GM18520 (cell line): Measurements from ENCODE around the gene ITPR3.
"Not testable (repeated sequence)": the region's sequence is repeated elsewhere in the genome, so short reads cannot be mapped to it uniquely, and the experiment has no call there.

Source experiments
- ATAC-seq: cut with Tn5 transposase; IDR thresholded peaks from one replicate; pipeline ENCODE4 v1.9.1; 2021; ENCODE audit not compliant: unreplicated experiment

Gene ITPR3

GRCh38 chr6:33610779-33611732 is 10.1 kb upstream of the ITPR3 start:
- no peak for ATAC-seq

DNA sequence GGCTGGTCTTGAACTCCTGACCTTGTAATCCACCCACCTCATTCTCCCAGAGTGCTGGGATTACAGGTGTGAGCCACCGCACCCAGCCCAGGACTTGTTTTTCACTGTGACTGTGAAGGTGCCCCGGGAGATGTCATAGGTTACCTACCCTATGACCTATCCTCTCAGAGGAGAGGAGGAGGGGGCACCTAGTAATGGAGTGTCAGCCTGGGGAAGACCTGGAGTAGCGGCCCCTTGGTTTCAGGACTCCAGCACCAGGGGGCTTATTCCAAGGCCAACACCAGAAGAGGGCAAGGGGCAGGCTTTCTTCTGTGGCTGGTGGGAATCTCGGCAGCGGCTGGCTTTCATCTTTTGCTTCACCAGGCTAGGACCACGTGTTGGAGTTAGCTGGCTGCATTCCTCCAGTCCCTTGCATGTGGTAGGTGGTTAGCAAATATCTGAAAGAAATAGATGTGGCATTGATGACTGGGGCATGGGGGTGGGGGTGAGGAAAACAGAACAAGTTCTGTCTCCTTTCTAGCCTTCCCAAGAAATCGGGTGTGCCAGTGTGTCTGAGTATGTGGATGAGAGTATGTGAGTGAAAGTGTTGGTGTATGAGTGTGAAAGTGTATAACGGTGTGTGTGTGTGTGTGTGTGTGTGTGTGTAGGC is 7.9 kb upstream of the ITPR3 start:
- no peak for ATAC-seq

DNA sequence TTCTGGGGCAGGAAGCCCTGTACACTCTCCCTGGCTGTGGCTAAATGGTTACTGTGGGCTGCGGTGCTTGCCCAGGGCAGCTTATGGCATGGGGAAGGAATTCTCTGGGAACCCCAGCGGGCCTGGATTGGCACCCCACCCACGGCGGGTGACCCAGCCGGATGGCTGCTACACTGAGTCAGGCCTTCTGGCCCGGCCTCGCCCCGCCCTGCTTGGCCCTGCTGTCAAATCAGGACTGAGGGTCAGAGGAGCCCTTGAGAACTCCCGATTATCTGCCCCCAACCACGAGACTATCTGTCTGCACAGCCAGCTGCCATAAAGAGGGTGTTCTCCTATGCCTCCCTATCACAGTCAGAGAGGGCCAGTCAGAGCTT is 7.3 kb upstream of the ITPR3 start:
- no peak for ATAC-seq

DNA sequence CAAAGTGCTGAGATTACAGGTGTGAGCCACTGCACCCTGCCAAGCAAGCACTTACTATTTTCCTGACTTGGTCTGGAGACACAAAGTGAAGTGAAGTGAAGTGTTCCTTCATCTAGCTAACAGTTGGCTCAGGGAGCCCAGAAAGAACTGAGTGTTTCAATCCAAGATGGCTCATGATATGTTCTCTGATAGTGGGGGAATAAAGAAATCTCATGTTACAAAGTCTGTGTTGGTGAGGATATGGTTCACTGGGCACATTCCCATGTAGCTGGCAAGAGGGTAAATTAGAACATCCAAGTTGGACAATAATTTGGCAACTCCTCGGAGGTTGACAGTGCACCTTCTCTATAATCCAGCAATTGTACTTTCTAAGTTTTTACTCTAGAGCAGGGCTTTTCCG is 5.0 kb upstream of the ITPR3 start:
- no peak for ATAC-seq

DNA sequence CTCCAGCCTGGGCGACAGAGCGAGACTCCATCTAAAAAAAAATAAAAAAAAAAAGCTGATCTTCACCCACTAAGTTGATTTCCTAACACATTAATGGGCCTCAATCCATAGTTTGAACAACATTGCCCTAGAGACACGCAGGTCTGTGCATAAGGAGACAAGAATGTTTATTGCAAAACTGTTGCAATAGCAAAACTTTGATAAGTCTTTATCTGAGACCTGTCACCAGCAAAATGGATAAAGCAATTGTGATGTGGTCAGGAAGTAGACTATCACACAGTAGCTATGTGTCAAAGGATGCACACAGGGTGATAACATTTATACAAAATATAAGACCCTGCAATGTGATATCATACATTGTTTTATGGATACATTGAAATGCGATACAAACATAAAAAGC is 4.2 kb upstream of the ITPR3 start:
- ATAC-seq = no peak

- ATAC-seq = no peak
Observed at GRCh38 chr6:33619166-33619840, 1.8 kb upstream of the ITPR3 start.

- ATAC-seq = no peak
Observed at GRCh38 chr6:33620158-33620855, 815 bp upstream of the ITPR3 start.

GRCh38 chr6:33621711-33622388 is 728 bp downstream of the ITPR3 start:
- ATAC-seq = peak; percentile 14

DNA sequence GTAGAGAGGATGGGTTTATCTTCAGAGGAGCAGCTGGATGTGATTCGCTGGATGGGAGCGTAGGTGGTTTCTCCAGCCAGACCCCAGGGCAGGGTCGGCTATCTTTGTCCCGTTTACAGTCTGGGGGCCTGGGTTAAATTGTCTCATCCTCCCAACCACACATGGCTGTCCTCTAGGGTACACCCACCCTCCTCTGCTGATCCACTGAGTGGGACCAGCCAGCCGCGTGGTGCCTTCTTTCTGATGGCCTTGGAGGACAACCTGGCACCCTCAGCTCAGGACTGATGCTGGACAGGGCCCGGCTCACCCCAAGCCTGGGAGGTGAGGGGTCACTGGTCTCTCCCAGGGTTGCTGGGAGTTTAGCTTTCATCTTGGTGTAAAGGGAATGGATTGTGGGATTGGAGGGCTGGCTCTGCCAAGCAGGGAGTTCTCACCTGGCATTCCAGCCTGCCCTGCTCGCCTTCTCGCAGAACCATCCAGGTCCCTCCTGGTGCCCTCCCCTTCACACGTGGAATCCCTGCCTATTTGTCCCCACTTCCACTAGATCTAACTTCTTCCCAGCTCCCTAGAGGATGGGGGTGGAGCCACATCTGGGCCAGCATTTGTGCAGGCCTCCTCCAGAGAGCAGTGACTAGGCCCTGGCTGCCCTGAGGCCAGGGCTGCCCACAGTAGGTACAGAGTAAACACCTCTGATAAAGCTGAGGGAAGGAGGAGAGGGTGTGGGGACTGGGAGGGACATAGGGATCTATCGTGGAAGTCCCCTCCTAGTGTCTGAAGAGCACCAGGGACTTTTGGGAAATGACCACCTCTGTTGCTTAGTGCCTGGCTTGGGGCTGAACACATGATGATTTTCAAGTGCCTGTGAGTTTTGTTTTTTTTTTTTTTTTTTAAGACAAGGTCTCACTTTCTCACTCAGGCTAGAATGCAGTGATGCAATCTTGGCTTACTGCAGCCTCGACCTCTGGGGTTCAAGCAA is 1.6 kb downstream of the ITPR3 start:
- no peak for ATAC-seq

GRCh38 chr6:33623895-33624381 is 2.8 kb downstream of the ITPR3 start:
- ATAC-seq = no peak

DNA sequence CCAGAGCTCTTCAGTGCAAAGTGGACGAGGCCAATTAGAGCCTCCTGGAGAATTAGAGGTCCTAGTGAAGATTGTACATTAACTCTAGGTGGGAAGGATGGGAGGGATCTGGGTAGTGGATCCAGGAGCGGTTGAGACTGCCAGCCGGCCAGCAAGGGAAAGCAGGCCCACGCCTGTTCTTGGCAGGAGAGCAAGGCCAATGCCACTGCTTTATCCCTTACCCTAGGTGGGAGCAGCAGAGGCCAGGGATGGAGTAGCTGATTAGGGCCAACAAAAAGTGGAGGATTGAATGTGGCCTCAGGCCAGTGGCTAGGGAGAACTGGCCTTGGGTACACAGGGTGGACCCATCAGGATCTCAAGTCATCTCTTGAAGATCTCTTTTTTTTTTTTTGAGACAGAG is 3.7 kb downstream of the ITPR3 start:
- no peak for ATAC-seq

DNA sequence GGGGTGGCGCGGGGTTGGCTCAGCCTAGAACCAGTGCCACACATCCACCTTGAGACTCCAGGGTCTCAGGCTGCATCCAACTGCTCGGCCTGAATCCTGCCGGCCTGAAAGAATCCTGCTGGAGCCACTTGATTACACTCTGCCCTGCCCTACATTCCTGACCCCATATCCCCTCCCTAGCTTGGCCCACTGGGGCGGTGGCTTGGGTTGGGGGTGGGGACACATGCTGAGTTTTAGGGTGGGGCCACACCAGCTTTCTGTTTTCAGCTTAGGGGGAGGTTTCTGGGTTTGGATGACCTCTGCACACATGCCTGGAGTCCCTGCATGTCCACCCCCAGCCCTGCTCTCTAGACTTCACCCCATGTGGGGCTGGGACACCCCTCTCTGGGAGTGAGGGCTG is 6.8 kb downstream of the ITPR3 start:
- ATAC-seq = no peak

- no peak for ATAC-seq
Observed at GRCh38 chr6:33628401-33628964, 7.4 kb downstream of the ITPR3 start.

GRCh38 chr6:33630014-33630413 is 8.9 kb downstream of the ITPR3 start:
- no peak for ATAC-seq

DNA sequence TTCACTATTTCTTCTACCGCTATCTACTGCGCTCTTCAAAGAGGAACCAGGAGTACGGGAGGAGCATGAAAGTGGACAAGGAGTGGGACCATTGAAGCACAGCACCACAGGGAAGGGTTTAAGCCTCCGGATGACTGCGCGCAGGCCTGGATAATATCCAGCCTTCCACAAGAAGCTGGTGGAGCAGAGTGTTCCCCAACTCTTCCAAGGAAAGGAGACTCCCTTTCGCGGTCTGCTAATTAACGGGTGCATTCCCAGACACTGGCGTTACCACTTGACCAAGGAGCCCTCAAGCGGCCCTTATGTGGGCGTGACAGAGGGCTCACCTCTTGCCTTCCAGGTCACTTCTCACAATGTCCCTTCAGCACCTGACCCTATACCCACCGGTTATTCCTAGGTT is 10.4 kb downstream of the ITPR3 start:
- ATAC-seq = not testable (repeated sequence)

DNA sequence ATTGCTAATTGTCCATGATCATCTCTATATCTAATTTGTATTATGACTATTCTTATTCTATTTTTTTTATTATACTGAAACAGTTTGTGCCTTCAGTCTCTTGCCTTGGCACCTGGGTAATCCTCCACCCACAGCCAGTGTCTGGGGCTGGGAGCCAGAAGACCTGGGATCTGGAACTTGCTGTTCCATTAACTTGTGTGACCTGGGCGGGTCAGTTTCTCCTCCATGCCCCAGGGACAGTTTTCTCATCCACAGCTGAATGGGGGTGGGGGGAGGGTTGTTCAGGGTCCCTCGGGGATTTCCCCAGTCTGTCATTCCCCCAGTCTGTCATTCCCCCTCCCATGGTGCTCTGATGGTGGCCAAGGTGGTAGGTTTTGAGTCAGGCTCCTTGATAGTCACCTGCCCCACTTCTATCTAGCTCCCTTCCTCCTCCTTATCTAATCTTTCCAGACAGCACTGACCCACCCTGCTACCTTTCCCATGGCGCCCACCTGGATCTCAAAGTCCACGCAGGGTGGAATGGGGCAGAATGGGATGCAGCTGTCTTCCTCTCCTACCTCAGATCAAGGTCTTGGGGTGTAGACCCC is 10.9 kb downstream of the ITPR3 start:
- ATAC-seq = no peak

DNA sequence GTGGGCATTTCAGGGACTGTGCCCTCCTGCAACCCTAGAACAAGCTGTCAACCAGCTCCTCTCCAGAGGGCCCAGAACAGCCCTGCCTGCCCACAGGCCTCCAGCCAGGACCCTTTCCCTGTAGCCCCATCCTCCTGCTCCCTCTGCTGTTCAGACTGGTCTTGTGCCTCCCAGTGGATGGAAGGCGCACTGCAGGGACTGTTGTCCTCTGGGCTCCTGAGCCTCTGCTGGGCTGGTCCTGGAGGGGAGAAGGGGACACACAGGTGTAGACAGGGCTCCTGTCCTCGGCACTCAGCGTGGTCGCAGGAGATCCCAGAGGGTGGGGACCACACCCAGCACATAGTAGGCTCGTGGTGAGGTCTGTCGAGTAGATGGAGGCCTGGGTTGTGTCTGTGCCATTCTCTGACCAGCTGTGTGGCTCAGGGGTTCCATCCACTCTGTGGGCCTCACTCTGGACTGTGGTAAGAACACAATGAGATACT is 11.5 kb downstream of the ITPR3 start:
- ATAC-seq = no peak

DNA sequence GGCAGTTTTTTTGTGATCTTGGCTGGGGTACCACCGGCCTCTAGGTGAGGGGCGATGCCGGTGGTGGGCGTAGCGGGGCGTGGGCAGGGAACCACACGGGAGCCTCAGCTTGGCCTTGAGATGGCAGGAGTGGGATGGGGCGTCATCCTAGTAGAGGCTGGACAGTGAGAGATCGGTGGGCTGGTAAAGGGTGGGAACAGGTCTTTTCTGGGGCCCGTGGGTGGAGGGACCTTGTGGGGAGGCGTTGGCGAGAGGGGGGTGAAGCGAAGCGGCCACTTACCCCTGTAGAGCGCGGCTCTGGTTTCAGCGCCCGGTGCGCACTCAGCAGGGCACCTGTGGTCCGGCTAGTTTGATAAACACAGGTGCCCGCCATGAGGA is 12.0 kb downstream of the ITPR3 start:
- no peak for ATAC-seq
